K562 (cell line): ENCODE results near the gene BTG2. TPM values are rescaled to one million over a fixed set of nuclear protein-coding genes. Genes with fewer than 3 reads are reported as not detected.

ENCODE experiments used
- ETV5 ChIP-seq: sonication (generic); formaldehyde crosslinking; IDR thresholded peaks from 2 replicates; pipeline ENCODE4 v1.4.0; 2020; ENCODE audit warnings: low read depth, mild to moderate bottlenecking, missing genetic modification reagents
- HMG20B ChIP-seq: fragments of 250-450 bp; sonication (Bioruptor Pico); IDR thresholded peaks from 2 replicates; pipeline ENCODE4 v1.5.0; 2021; ENCODE audit warnings: mild to moderate bottlenecking
- JUNB ChIP-seq: fragments of 450-650 bp; formaldehyde crosslinking; conservative IDR thresholded peaks from 2 replicates; pipeline ENCODE4 v1.4.0; 2020; ENCODE audit warnings: mild to moderate bottlenecking
- MYC ChIP-seq, 2 experiments: fragments of 250-450 bp in 1 of 2; sonication (Bioruptor Pico) in 1 of 2; IDR thresholded peaks; 2 replicates each; pipeline versions ENCODE4 v1.5.1 to v1.6.1; 2012 to 2021; ENCODE audit warnings: low read depth in 2 of 2, borderline replicate concordance in 1 of 2, improper control_type of control experiment in 1 of 2, low read length in 1 of 2, mild to moderate bottlenecking in 1 of 2, moderate library complexity in 1 of 2
- ZNF146 ChIP-seq: IDR thresholded peaks from one replicate; pipeline ENCODE4 v1.6.1; 2018; ENCODE audit warnings: missing compliant biosample characterization; ENCODE audit not compliant: unreplicated experiment
- ZNF507 ChIP-seq: conservative IDR thresholded peaks from 2 replicates; pipeline ENCODE4 v1.6.1; 2017; ENCODE audit warnings: missing genetic modification characterization, missing compliant biosample characterization
- polyA plus RNA-seq, 8 experiments: library from polyadenylated mRNA; depleted of rRNA in 4 of 8; stranded (reverse) in 5 of 8; unstranded in 3 of 8; fragments of >200 nt; fragmentation: Nextera tagmentation in 2 of 8; fragmentation: Illumina TruSeq in 1 of 8; extraction: Ambion mirVana in 2 of 8; extraction: Trizol in 1 of 8; gene quantifications; 2 replicates each; pipeline versions ENCODE4 v1.2.1 to v1.2.3, GENCODE V29; 2011 to 2014; ENCODE audit warnings: inconsistent platforms in 1 of 8, missing spikeins in 1 of 8
- total RNA-seq, 7 experiments: library from RNA; depleted of rRNA in 6 of 7; stranded (reverse); fragments of >200 nt in 6 of 7; fragmentation: Illumina TruSeq in 2 of 7; extraction: Trizol in 2 of 7; gene quantifications; 2 replicates each; pipeline versions ENCODE4 v1.2.1 to v1.2.3, GENCODE V29; 2011 to 2021; ENCODE audit warnings: low replicate concordance in 1 of 7
- TF ChIP-seq, protein P1 (sequence below): sonication (generic); formaldehyde crosslinking; IDR thresholded peaks from 2 replicates; pipeline ENCODE4 v1.8.1; 2023; ENCODE audit warnings: mild to moderate bottlenecking, missing genetic modification reagents
- TF ChIP-seq, protein P2 (sequence below), 2 experiments: fragments of 450-650 bp; formaldehyde crosslinking in 1 of 2; IDR thresholded peaks; 2 replicates each; pipeline versions ENCODE4 v1.4.0 to v1.6.1; 2014 to 2020; ENCODE audit warnings: mild to moderate bottlenecking in 2 of 2, borderline replicate concordance in 1 of 2, low read depth in 1 of 2
- TF ChIP-seq, protein P3 (sequence below): fragments of 250-450 bp; sonication (Bioruptor Pico); IDR thresholded peaks from 2 replicates; pipeline ENCODE4 v1.4.0; 2020; ENCODE audit warnings: mild to moderate bottlenecking, moderate library complexity, borderline replicate concordance
- TF ChIP-seq, protein P4 (sequence below): sonication (generic); formaldehyde crosslinking; IDR thresholded peaks from 2 replicates; pipeline ENCODE4 v1.8.0; 2022; ENCODE audit warnings: missing genetic modification reagents, mild to moderate bottlenecking, moderate library complexity, borderline replicate concordance

BTG2 gene
- total and polyA plus RNA-seq, 9 of the 15 experiments (the other 6 are each of a cell fraction or from before 2014, with no cell fraction given) = 2.3 to 41.9 (median 8.7) TPM

GRCh38 chr1:203291201-203292096 lies 13.9 kb upstream of the BTG2 start (continued):
- TF ChIP-seq, protein P1, sequence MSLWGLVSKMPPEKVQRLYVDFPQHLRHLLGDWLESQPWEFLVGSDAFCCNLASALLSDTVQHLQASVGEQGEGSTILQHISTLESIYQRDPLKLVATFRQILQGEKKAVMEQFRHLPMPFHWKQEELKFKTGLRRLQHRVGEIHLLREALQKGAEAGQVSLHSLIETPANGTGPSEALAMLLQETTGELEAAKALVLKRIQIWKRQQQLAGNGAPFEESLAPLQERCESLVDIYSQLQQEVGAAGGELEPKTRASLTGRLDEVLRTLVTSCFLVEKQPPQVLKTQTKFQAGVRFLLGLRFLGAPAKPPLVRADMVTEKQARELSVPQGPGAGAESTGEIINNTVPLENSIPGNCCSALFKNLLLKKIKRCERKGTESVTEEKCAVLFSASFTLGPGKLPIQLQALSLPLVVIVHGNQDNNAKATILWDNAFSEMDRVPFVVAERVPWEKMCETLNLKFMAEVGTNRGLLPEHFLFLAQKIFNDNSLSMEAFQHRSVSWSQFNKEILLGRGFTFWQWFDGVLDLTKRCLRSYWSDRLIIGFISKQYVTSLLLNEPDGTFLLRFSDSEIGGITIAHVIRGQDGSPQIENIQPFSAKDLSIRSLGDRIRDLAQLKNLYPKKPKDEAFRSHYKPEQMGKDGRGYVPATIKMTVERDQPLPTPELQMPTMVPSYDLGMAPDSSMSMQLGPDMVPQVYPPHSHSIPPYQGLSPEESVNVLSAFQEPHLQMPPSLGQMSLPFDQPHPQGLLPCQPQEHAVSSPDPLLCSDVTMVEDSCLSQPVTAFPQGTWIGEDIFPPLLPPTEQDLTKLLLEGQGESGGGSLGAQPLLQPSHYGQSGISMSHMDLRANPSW (CRISPR knock-in tag) = no peak
- TF ChIP-seq MYC (IDR thresholded peaks at IDR 0.05; ENCODE audit: low read depth, low read length) (peak; percentile 40; the same call in 1 of the 2 replicates), MYC (CRISPR knock-in tag; IDR thresholded peaks at IDR 0.05; ENCODE audit: borderline replicate concordance, low read depth) (no peak), ETV5 (CRISPR knock-in tag) (peak; percentile 60; the same call in 1 of the 2 replicates), ZNF507 (tag) (no peak), HMG20B (no peak), ZNF146 (no peak), JUNB (CRISPR knock-in tag) (no peak)
- TF ChIP-seq, protein P2, sequence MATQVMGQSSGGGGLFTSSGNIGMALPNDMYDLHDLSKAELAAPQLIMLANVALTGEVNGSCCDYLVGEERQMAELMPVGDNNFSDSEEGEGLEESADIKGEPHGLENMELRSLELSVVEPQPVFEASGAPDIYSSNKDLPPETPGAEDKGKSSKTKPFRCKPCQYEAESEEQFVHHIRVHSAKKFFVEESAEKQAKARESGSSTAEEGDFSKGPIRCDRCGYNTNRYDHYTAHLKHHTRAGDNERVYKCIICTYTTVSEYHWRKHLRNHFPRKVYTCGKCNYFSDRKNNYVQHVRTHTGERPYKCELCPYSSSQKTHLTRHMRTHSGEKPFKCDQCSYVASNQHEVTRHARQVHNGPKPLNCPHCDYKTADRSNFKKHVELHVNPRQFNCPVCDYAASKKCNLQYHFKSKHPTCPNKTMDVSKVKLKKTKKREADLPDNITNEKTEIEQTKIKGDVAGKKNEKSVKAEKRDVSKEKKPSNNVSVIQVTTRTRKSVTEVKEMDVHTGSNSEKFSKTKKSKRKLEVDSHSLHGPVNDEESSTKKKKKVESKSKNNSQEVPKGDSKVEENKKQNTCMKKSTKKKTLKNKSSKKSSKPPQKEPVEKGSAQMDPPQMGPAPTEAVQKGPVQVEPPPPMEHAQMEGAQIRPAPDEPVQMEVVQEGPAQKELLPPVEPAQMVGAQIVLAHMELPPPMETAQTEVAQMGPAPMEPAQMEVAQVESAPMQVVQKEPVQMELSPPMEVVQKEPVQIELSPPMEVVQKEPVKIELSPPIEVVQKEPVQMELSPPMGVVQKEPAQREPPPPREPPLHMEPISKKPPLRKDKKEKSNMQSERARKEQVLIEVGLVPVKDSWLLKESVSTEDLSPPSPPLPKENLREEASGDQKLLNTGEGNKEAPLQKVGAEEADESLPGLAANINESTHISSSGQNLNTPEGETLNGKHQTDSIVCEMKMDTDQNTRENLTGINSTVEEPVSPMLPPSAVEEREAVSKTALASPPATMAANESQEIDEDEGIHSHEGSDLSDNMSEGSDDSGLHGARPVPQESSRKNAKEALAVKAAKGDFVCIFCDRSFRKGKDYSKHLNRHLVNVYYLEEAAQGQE (IDR thresholded peaks at IDR 0.05; ENCODE audit: borderline replicate concordance) = no peak
- TF ChIP-seq, protein P2 (CRISPR knock-in tag; IDR thresholded peaks at IDR 0.05; ENCODE audit: low read depth) = no peak
- TF ChIP-seq, protein P3, sequence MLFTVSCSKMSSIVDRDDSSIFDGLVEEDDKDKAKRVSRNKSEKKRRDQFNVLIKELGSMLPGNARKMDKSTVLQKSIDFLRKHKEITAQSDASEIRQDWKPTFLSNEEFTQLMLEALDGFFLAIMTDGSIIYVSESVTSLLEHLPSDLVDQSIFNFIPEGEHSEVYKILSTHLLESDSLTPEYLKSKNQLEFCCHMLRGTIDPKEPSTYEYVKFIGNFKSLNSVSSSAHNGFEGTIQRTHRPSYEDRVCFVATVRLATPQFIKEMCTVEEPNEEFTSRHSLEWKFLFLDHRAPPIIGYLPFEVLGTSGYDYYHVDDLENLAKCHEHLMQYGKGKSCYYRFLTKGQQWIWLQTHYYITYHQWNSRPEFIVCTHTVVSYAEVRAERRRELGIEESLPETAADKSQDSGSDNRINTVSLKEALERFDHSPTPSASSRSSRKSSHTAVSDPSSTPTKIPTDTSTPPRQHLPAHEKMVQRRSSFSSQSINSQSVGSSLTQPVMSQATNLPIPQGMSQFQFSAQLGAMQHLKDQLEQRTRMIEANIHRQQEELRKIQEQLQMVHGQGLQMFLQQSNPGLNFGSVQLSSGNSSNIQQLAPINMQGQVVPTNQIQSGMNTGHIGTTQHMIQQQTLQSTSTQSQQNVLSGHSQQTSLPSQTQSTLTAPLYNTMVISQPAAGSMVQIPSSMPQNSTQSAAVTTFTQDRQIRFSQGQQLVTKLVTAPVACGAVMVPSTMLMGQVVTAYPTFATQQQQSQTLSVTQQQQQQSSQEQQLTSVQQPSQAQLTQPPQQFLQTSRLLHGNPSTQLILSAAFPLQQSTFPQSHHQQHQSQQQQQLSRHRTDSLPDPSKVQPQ = no peak
- TF ChIP-seq, protein P4, sequence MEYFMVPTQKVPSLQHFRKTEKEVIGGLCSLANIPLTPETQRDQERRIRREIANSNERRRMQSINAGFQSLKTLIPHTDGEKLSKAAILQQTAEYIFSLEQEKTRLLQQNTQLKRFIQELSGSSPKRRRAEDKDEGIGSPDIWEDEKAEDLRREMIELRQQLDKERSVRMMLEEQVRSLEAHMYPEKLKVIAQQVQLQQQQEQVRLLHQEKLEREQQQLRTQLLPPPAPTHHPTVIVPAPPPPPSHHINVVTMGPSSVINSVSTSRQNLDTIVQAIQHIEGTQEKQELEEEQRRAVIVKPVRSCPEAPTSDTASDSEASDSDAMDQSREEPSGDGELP = no peak
